Neural progenitor cell (in vitro differentiated cells): ENCODE measurements around the gene PDE3A. TPM values are rescaled to one million over a fixed set of nuclear protein-coding genes. Genes with fewer than 3 reads are reported as not detected.

Experiments used
- DNase-seq: peaks from one replicate; pipeline ENCODE4 v3.0.0-alpha.2; 2016; ENCODE audit warnings: low spot score
- H2AFZ ChIP-seq: fragments of 200-600 bp; sonication (generic); replicated peaks from 2 replicates; pipeline ENCODE4 v1.6.1; 2016; ENCODE audit warnings: antibody characterized with exemption
- H3F3A ChIP-seq: fragments of 200-600 bp; sonication (generic); 2 replicates; pipeline ENCODE4 v1.6.1; 2016; ENCODE audit warnings: antibody characterized with exemption, low read depth
- H3K27ac ChIP-seq: fragments of 200-600 bp; sonication (generic); 2 replicates; pipeline ENCODE4 v1.5.1; 2016; ENCODE audit warnings: mild to moderate bottlenecking
- H3K27me3 ChIP-seq: fragments of 200-600 bp; sonication (generic); 2 replicates; pipeline ENCODE4 v1.6.1; 2016; ENCODE audit warnings: mild to moderate bottlenecking, moderate library complexity
- H3K36me3 ChIP-seq: fragments of 200-600 bp; sonication (generic); 2 replicates; pipeline ENCODE4 v1.5.1; 2016
- H3K4me1 ChIP-seq: fragments of 200-600 bp; sonication (generic); 2 replicates; pipeline ENCODE4 v1.6.1; 2016; ENCODE audit warnings: mixed run types
- H3K4me2 ChIP-seq: fragments of 200-600 bp; sonication (generic); 2 replicates; pipeline ENCODE4 v1.6.1; 2016
- H3K4me3 ChIP-seq: fragments of 200-600 bp; sonication (generic); 2 replicates; pipeline ENCODE4 v1.5.1; 2016
- H3K79me2 ChIP-seq: fragments of 200-600 bp; sonication (generic); 2 replicates; pipeline ENCODE4 v1.6.1; 2016; ENCODE audit warnings: low read depth
- H3K9ac ChIP-seq: fragments of 200-600 bp; sonication (generic); 2 replicates; pipeline ENCODE4 v1.6.1; 2016
- H3K9me3 ChIP-seq: fragments of 200-600 bp; sonication (generic); 2 replicates; pipeline ENCODE4 v1.5.1; 2016; ENCODE audit warnings: low read depth
- H4K20me1 ChIP-seq: fragments of 200-600 bp; sonication (generic); 2 replicates; pipeline ENCODE4 v1.6.1; 2016; ENCODE audit warnings: low read depth
- H3K27ac Mint-ChIP-seq: 3 replicates; pipeline ENCODE4 v1.8.0; 2021; ENCODE audit warnings: mixed read lengths
- H3K27me3 Mint-ChIP-seq: 2 replicates; pipeline ENCODE4 v1.8.0; 2022; ENCODE audit warnings: low read depth, mild to moderate bottlenecking, inconsistent platforms, moderate library complexity, mixed read lengths; ENCODE audit not compliant: insufficient read depth
- H3K36me3 Mint-ChIP-seq: 3 replicates; pipeline ENCODE4 v1.8.0; 2021; ENCODE audit warnings: mixed read lengths
- H3K4me1 Mint-ChIP-seq: 3 replicates; pipeline ENCODE4 v1.8.0; 2021; ENCODE audit warnings: mixed read lengths
- H3K4me3 Mint-ChIP-seq: 3 replicates; pipeline ENCODE4 v1.8.0; 2021; ENCODE audit warnings: mild to moderate bottlenecking, moderate library complexity, mixed read lengths
- H3K9me3 Mint-ChIP-seq: 3 replicates; pipeline ENCODE4 v1.8.0; 2020; ENCODE audit warnings: mixed read lengths
- EZH2 ChIP-seq: fragments of 200-600 bp; sonication (generic); IDR thresholded peaks from 2 replicates; pipeline ENCODE4 v1.6.1; 2017; ENCODE audit warnings: antibody characterized with exemption, mild to moderate bottlenecking, moderate library complexity
- EZH2phosphoT487 ChIP-seq: fragments of 200-600 bp; sonication (generic); IDR thresholded peaks from 2 replicates; pipeline ENCODE4 v1.6.1; 2017; ENCODE audit warnings: antibody characterized with exemption
- total RNA-seq: library from RNA; depleted of rRNA; stranded (reverse); fragments of >200 nt; gene quantifications from 2 replicates; pipeline ENCODE4 v1.2.3, GENCODE V29; 2015; ENCODE audit warnings: low replicate concordance
- TF ChIP-seq, protein P1 (sequence below): fragments of 200-600 bp; sonication (generic); IDR thresholded peaks from 2 replicates; pipeline ENCODE4 v1.5.1; 2017; ENCODE audit warnings: antibody characterized with exemption, mild to moderate bottlenecking

Gene PDE3A
- total RNA-seq, 1 donor from 2014 or later, result 0.47 TPM

DNA sequence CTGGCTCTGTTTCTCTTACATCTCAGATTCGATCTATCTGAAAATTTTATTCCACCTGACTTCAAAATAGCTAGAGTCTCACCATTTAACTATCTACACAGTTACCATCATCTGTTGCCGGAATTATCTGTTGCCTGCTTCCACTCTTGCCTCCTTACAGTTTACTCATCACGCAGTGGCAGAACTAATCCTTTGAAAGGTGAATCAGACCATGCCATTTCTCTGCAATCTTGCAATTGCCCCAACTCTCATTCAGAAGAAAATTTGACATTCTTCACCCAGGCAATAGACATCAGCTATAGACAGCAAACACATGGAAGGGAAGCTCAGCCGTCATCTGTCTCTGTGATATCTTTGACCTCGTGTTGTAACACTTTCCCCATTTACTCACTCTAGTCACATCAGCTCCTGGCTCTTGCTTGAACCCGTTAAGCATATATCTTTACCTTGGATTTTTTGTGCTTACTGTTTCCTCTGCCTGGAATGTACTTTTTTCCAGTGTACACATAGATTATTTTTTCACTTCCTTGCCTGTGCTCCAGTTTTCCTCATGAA is 85.5 kb downstream of the PDE3A start:
- Histone ChIP-seq H3K4me1 (peaks cover 8% of the 10 kb centered on the region), H3K36me3 (no peaks in the 10 kb centered on the region)

DNA sequence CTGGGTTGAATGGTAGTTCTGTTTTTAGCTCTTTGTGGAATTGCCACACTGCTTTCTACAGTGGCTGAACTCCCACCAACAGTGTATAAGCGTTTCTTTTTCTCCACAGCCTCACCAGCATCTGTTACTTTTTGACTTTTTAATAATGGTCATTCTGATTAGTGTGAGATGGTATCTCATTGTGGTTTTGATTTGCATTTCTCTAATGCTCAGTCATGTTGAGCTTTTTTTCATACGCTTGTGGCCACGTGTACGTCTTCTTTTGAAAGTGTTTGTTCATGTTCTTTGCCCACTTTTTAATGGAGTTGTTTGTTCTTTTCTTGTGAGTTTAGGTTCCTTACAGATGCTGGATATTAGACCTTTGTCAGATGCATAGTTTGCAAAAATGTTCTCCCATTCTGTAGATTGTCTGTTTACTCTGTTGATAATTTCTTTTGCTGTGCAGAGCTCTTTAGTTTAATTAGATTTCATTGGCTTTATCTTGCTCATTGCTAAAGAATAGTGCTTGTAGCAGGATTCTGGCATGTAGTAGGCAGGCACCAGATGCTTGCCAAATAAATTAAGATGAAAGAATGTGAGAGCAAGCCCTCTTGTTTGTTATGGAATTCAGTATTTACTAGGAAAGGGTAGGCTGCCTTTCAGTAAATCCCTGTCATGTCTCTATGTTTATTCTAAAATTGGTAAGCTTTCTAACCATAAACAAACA is 86.8 kb downstream of the PDE3A start:
- no peaks in the 10 kb centered on the region for H3F3A ChIP-seq
- H3K4me1 ChIP-seq, result peaks cover 4% of the 10 kb centered on the region
- H4K20me1 ChIP-seq, result no peaks in the 10 kb centered on the region
- DNase-seq, result no peak
- no peaks in the 10 kb centered on the region for H3K36me3 ChIP-seq
- no peak overlapping the region for H3K4me3 ChIP-seq
- Mint-ChIP-seq H3K4me3 (no peak overlapping the region), H3K27ac (no peak overlapping the region), H3K9me3 (no peaks in the 10 kb centered on the region), H3K4me1 (peaks cover 2% of the 10 kb centered on the region), H3K27me3 (peaks cover 4% of the 10 kb centered on the region), H3K36me3 (no peaks in the 10 kb centered on the region)
- TF ChIP-seq EZH2, result no peak
- H3K9me3 ChIP-seq, result no peaks in the 10 kb centered on the region
- no peak overlapping the region for H3K4me2 ChIP-seq
- H3K79me2 ChIP-seq, result no peaks in the 10 kb centered on the region
- no peaks in the 10 kb centered on the region for H3K27me3 ChIP-seq
- no peak overlapping the region for H3K9ac ChIP-seq
- H3K27ac ChIP-seq, result no peak overlapping the region
- H2AFZ ChIP-seq, result peak overlapping the region; percentile 11

More for the DNA sequence above, 85.5 kb downstream of the PDE3A start:
- no peak overlapping the region for H3K4me2 ChIP-seq
- no peak overlapping the region for H2AFZ ChIP-seq
- Mint-ChIP-seq H3K4me1 (peaks cover 7% of the 10 kb centered on the region), H3K27me3 (peaks cover 4% of the 10 kb centered on the region), H3K4me3 (no peak overlapping the region), H3K9me3 (no peaks in the 10 kb centered on the region), H3K36me3 (no peaks in the 10 kb centered on the region), H3K27ac (no peak overlapping the region)
- no peak for DNase-seq
- TF ChIP-seq EZH2 (no peak), EZH2phosphoT487 (no peak)
- TF ChIP-seq, protein P1, sequence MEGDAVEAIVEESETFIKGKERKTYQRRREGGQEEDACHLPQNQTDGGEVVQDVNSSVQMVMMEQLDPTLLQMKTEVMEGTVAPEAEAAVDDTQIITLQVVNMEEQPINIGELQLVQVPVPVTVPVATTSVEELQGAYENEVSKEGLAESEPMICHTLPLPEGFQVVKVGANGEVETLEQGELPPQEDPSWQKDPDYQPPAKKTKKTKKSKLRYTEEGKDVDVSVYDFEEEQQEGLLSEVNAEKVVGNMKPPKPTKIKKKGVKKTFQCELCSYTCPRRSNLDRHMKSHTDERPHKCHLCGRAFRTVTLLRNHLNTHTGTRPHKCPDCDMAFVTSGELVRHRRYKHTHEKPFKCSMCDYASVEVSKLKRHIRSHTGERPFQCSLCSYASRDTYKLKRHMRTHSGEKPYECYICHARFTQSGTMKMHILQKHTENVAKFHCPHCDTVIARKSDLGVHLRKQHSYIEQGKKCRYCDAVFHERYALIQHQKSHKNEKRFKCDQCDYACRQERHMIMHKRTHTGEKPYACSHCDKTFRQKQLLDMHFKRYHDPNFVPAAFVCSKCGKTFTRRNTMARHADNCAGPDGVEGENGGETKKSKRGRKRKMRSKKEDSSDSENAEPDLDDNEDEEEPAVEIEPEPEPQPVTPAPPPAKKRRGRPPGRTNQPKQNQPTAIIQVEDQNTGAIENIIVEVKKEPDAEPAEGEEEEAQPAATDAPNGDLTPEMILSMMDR, result no peak
- no peak overlapping the region for H3K27ac ChIP-seq
- no peaks in the 10 kb centered on the region for H3F3A ChIP-seq
- no peaks in the 10 kb centered on the region for H3K79me2 ChIP-seq
- no peaks in the 10 kb centered on the region for H3K27me3 ChIP-seq
- no peaks in the 10 kb centered on the region for H3K9me3 ChIP-seq
- H3K9ac ChIP-seq, result no peak overlapping the region
- H4K20me1 ChIP-seq, result no peaks in the 10 kb centered on the region
- H3K4me3 ChIP-seq, result no peak overlapping the region

- no peak overlapping the region for H3K9ac ChIP-seq
- no peak overlapping the region for H3K27ac ChIP-seq
- Mint-ChIP-seq H3K9me3 (no peaks in the 10 kb centered on the region), H3K27ac (no peak overlapping the region), H3K4me1 (peaks cover 3% of the 10 kb centered on the region), H3K36me3 (no peaks in the 10 kb centered on the region), H3K4me3 (no peak overlapping the region), H3K27me3 (peaks cover 4% of the 10 kb centered on the region)
- no peak for DNase-seq
- no peaks in the 10 kb centered on the region for H3K9me3 ChIP-seq
- no peaks in the 10 kb centered on the region for H3K79me2 ChIP-seq
- no peak overlapping the region for H3K4me2 ChIP-seq
- no peak for TF ChIP-seq EZH2
- TF ChIP-seq, protein P1, result no peak
- TF ChIP-seq EZH2phosphoT487, result no peak
- no peaks in the 10 kb centered on the region for H4K20me1 ChIP-seq
- no peaks in the 10 kb centered on the region for H3F3A ChIP-seq
- no peak overlapping the region for H3K4me3 ChIP-seq
- peaks cover 7% of the 10 kb centered on the region for H3K4me1 ChIP-seq
- H2AFZ ChIP-seq, result no peak overlapping the region
- no peaks in the 10 kb centered on the region for H3K27me3 ChIP-seq
- no peaks in the 10 kb centered on the region for H3K36me3 ChIP-seq
These were observed 89.2 kb downstream of the PDE3A start for GRCh38 chr12:20457582-20457981.

DNA sequence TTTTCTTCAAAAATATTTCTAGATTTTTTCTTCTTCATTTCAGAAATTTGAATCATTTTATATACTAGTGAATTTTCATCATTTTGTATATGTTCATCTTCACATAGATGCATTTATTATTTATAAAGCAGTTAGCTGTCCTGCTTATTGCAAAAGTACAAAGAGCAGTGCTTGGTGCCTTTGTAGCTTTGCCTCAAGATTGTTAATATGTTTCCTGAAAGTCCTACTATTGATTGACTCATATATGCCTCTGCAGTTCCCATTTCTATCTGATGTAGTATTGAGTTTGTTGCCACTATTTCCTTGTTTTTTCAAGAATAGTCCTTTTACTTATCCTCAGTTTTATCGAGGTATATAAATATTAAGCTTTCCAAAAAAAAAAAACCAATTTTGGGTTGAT is 89.7 kb downstream of the PDE3A start:
- H3K4me3 Mint-ChIP-seq, result no peak overlapping the region

More for the DNA sequence above, 89.7 kb downstream of the PDE3A start:
- Histone ChIP-seq H3K9me3 (no peaks in the 10 kb centered on the region), H3K79me2 (no peaks in the 10 kb centered on the region), H3K27ac (no peak overlapping the region), H3K4me1 (peaks cover 7% of the 10 kb centered on the region), H3K4me3 (no peak overlapping the region), H3K4me2 (no peak overlapping the region), H4K20me1 (no peaks in the 10 kb centered on the region), H3F3A (no peaks in the 10 kb centered on the region), H3K36me3 (no peaks in the 10 kb centered on the region), H3K27me3 (no peaks in the 10 kb centered on the region), H2AFZ (no peak overlapping the region), H3K9ac (no peak overlapping the region)
- no peak for DNase-seq
- Mint-ChIP-seq H3K36me3 (no peaks in the 10 kb centered on the region), H3K27ac (no peak overlapping the region), H3K9me3 (no peaks in the 10 kb centered on the region), H3K27me3 (peaks cover 4% of the 10 kb centered on the region), H3K4me1 (peaks cover 3% of the 10 kb centered on the region)
- no peak for TF ChIP-seq EZH2phosphoT487
- TF ChIP-seq EZH2, result no peak
- TF ChIP-seq, protein P1, result no peak
